ENCODE measurements around the gene NRL. TPM values are rescaled to one million over a fixed set of nuclear protein-coding genes. Genes with fewer than 3 reads are reported as not detected.

Gene NRL
- total and polyA plus RNA-seq, 7 donors: 1.2 to 5.1 (median 2.4) TPM

- TF ChIP-seq, protein P1, sequence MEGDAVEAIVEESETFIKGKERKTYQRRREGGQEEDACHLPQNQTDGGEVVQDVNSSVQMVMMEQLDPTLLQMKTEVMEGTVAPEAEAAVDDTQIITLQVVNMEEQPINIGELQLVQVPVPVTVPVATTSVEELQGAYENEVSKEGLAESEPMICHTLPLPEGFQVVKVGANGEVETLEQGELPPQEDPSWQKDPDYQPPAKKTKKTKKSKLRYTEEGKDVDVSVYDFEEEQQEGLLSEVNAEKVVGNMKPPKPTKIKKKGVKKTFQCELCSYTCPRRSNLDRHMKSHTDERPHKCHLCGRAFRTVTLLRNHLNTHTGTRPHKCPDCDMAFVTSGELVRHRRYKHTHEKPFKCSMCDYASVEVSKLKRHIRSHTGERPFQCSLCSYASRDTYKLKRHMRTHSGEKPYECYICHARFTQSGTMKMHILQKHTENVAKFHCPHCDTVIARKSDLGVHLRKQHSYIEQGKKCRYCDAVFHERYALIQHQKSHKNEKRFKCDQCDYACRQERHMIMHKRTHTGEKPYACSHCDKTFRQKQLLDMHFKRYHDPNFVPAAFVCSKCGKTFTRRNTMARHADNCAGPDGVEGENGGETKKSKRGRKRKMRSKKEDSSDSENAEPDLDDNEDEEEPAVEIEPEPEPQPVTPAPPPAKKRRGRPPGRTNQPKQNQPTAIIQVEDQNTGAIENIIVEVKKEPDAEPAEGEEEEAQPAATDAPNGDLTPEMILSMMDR (IDR thresholded peaks at IDR 0.05): no peak
- no peak for DNase-seq
These were observed 42.8 kb downstream of the NRL start for GRCh38 chr14:24071836-24072430.

GRCh38 chr14:24071144-24071697 lies 43.5 kb downstream of the NRL start, which contains the start of gene CPNE6:
CPNE6 (plus strand) TSS chr14:24071562; CDS start chr14:24072937, 1,375 bp downstream.
- H3K4me1 ChIP-seq: no peaks in the 10 kb centered on the region
- TF ChIP-seq, protein P1 (IDR thresholded peaks at IDR 0.05): no peak
- ATAC-seq (no peak), DNase-seq (no peak)
- WGBS, 3 donors: 42 to 52% (median 47%) methylated on average over 15 to 19 of the region's 19 CpGs
- intact Hi-C loops (cut with DNase I): no loop called here
- no peaks in the 10 kb centered on the region for H3K9me3 ChIP-seq
- no peaks in the 10 kb centered on the region for H3K36me3 ChIP-seq (ENCODE audit: insufficient read depth in 1 of 2, low read depth in 1 of 2)
- H3K27me3 ChIP-seq (ENCODE audit: insufficient read depth in 3 of 3, low read length in 2 of 3): peaks cover 0 to 6% (median 4%) of the 10 kb centered on the region in 3 donors
- no peak within 1 kb of the TSS for H3K27ac ChIP-seq
- no peak within 1 kb of the TSS for H3K4me3 ChIP-seq

More at GRCh38 chr14:24071836-24072430, 42.8 kb downstream of the NRL start:
- Histone ChIP-seq H3K36me3 (ENCODE audit: insufficient read depth in 1 of 2, low read depth in 1 of 2) (no peaks in the 10 kb centered on the region), H3K27me3 (ENCODE audit: insufficient read depth in 3 of 3, low read length in 2 of 3) (peaks cover 0 to 6% (median 4%) of the 10 kb centered on the region in 3 donors), H3K9me3 (no peaks in the 10 kb centered on the region), H3K4me1 (no peaks in the 10 kb centered on the region), H3K4me3 (no peak overlapping the region), H3K27ac (no peak overlapping the region)
- intact Hi-C loops (cut with DNase I): no loop called here
- 52 to 58% (median 57%) methylated on average over 12 of the region's 12 CpGs for WGBS, 3 donors
- no peak for ATAC-seq

DNA sequence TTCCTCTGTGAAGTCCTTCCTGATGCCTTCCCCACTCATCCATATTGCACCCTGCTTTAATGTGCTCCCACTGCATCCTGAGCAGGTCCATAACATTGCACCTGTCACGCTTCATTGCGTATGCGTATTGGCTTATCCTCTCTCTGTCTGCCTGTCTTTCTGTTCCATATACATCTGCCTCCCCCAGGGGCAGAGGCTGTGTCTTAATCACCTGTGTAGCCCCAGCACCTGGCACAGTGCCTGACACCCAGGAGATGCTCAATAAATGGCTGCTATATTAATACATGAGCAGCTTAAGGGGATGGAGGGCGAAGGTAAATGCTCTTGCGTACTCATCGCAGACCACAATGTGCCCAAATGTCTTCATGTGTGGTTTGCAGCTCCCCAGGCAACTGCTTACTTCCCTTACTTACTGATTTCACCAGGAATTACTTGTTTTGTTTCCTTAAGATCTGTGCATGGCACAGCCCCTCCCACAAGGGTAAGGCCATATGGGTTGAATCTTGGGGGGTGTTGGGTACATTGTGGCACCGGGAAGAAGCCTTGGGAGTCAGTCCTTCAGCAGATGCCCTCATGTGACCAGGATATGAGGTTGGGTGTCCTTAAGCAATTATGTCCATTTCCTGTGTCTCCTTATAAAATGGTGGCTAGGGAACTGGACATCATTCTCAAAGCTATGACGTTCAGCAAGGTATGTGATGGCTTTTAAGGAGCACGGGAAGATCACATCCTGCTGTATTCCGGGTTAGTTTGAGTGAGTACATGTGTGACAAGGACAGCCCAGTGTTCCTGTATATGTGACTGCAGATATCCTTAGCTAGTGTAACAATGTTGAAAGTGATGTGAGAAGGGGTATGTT lies 44.2 kb downstream of the NRL start:
- no peak overlapping the region for H3K4me3 ChIP-seq
- H3K36me3 ChIP-seq (ENCODE audit: insufficient read depth in 1 of 2, low read depth in 1 of 2): no peaks in the 10 kb centered on the region
- TF ChIP-seq, protein P1 (IDR thresholded peaks at IDR 0.05): no peak
- no peaks in the 10 kb centered on the region for H3K9me3 ChIP-seq
- H3K4me1 ChIP-seq: no peaks in the 10 kb centered on the region
- H3K27ac ChIP-seq: no peak overlapping the region
- no peak for DNase-seq
- no peak for ATAC-seq
- peaks cover 0 to 6% (median 4%) of the 10 kb centered on the region in 3 donors for H3K27me3 ChIP-seq (ENCODE audit: insufficient read depth in 3 of 3, low read length in 2 of 3)
- intact Hi-C loops (cut with DNase I): no loop called here
- WGBS, 3 donors: 74 to 77% (median 74%) methylated on average over 10 of the region's 10 CpGs

DNA sequence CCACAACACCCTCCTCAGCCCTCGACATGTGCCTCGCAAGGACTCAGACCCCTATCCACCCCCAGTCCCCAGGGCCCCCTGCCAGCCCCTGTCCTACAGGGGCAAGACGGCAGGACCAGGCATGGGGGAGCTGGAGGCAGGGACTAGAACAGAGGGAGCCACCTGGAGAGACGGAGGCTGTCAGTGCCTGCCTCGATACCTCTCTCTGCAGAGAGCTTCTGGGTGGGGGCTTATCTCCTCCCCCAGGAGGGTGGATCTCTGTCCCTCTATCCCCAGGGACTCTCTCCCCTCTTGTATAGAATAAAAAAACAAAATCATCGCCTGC lies 45.4 kb downstream of the NRL start:
- intact Hi-C loops (cut with DNase I): no loop called here
- Histone ChIP-seq H3K4me1 (no peaks in the 10 kb centered on the region), H3K27me3 (ENCODE audit: insufficient read depth in 3 of 3, low read length in 2 of 3) (peaks cover 0 to 6% (median 4%) of the 10 kb centered on the region in 3 donors), H3K36me3 (ENCODE audit: insufficient read depth in 1 of 2, low read depth in 1 of 2) (no peaks in the 10 kb centered on the region), H3K27ac (no peak overlapping the region), H3K9me3 (no peaks in the 10 kb centered on the region), H3K4me3 (no peak overlapping the region)
- DNase-seq: no peak
- ATAC-seq: no peak
- TF ChIP-seq, protein P1 (IDR thresholded peaks at IDR 0.05): no peak
- 68 to 78% (median 74%) methylated on average over 6 of the region's 6 CpGs for WGBS, 3 donors
